Suprapubic skin (tissue), 4 donors: ENCODE measurements around the gene RMC1. TPM values are rescaled to one million over a fixed set of nuclear protein-coding genes. Genes with fewer than 3 reads are reported as not detected.

Experiments used
- DNase-seq, 2 donors: peaks; one replicate each; pipeline ENCODE4 v3.0.0-alpha.2; 2019; ENCODE audit warnings: low spot score in 2 of 2
- H3K27ac ChIP-seq: fragments of 200-600 bp; sonication (generic); one replicate; pipeline ENCODE4 v1.5.1; 2019
- H3K27me3 ChIP-seq: fragments of 200-600 bp; sonication (generic); one replicate; pipeline ENCODE4 v1.5.1; 2019
- H3K36me3 ChIP-seq: fragments of 200-600 bp; sonication (generic); one replicate; pipeline ENCODE4 v1.5.1; 2019
- H3K4me1 ChIP-seq: fragments of 200-600 bp; sonication (generic); one replicate; pipeline ENCODE4 v1.5.1; 2019
- H3K4me3 ChIP-seq: fragments of 200-600 bp; sonication (generic); one replicate; pipeline ENCODE4 v1.5.1; 2019; ENCODE audit warnings: mild to moderate bottlenecking
- H3K9me3 ChIP-seq: fragments of 200-600 bp; sonication (generic); one replicate; pipeline ENCODE4 v1.5.1; 2019
- EP300 ChIP-seq: sonication (generic); formaldehyde crosslinking; IDR thresholded peaks from one replicate; pipeline ENCODE4 v1.6.1; 2017; ENCODE audit warnings: antibody characterized with exemption
- POLR2A ChIP-seq, 2 donors: fragments of 450-650 bp; IDR thresholded peaks; one replicate each; pipeline ENCODE4 v1.6.1; 2017; ENCODE audit warnings: antibody characterized with exemption in 2 of 2, mild to moderate bottlenecking in 2 of 2, moderate library complexity in 2 of 2
- POLR2AphosphoS5 ChIP-seq, 3 donors: sonication (generic); formaldehyde crosslinking; IDR thresholded peaks; one replicate each; pipeline ENCODE4 v1.6.1; 2017; ENCODE audit warnings: antibody characterized with exemption in 3 of 3
- WGBS: methylation state at CpG from one replicate; pipeline ENCODE4 v1.1.5; 2018; 5-methylcytosine and 5-hydroxymethylcytosine counted together
- total RNA-seq, 4 donors: library from RNA; depleted of rRNA; stranded (reverse); fragments of >200 nt; gene quantifications; one replicate each; pipeline ENCODE4 v1.1.0, GENCODE V29; 2016
- TF ChIP-seq, protein P1 (sequence below), 2 donors: fragments of 200-600 bp in 1 of 2; fragments of 450-650 bp in 1 of 2; sonication (generic) in 1 of 2; IDR thresholded peaks; one replicate each; pipeline ENCODE4 v1.5.1; 2016 to 2019; ENCODE audit warnings: antibody characterized with exemption in 2 of 2, mild to moderate bottlenecking in 1 of 2, moderate library complexity in 1 of 2

Gene RMC1
- total RNA-seq, 4 donors from 2014 or later: 18.7 to 26.4 (median 23.0) TPM

DNA sequence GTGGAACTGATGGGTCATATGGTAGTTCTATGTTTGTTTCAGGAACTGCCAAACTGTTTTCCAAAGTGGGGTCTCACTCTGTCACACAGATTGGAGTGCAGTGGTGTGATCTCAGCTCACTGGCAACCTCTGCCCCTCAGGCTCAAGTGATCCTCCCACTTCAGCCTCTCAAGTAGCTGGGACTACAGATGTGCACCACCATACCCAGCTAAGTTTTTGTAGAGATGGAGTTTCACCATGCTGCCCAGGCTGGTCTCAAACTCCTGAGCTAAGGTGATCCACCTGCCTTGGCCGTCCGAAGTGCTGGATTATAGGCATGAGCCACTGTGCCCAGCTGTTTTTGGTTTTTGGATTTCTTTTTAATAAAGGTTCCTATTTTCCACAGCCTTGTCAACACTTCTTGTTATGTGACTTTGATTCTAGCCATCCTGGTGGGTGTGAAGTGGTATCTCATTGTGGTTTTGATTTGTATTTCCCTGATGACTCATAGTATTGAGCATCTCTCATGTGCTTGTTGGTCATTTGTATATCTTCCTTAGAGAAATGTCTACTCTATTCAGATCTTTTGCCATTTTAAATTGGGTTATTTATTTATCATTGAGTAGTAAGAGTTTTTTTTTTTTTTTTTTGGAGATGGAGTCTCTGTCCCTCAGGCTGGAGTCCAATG, 60.2 kb downstream of the RMC1 start:
- peaks cover 47% of the 10 kb centered on the region for H3K36me3 ChIP-seq
- WGBS: 96% methylated on average over 2 of the region's 2 CpGs

DNA sequence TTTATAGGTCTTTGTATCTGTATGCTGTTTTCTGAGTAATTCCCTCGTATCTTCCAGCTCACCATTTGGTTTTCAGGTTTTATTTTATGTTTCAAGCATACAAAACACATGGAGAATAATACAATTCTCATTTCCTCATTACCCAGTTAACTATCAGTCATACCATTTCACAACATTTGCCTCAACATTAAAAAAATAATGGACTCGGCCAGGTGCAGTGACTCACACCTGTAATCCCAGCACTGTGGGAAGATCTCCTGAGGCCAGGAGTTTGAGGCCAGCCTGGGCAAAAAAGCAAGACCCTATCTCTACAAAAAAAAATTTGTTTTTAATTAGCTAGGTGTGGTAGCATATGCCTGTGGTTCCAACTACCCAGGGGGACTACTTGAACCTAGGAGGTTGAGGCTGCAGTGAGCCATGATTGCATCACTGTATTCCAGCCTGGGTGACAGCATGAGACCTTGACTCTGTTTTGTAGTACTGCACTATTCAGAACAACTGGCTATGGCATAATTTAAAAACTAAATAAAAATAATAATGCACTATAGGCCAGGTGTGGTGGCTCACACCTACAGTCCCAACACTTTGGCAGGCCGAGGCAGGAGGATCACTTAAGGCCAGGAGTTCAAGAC, 62.7 kb downstream of the RMC1 start:
- Histone ChIP-seq H3K36me3 (peaks cover 46% of the 10 kb centered on the region), H3K9me3 (no peaks in the 10 kb centered on the region), H3K27me3 (no peaks in the 10 kb centered on the region), H3K4me1 (peaks cover 3% of the 10 kb centered on the region), H3K27ac (no peak overlapping the region), H3K4me3 (no peak overlapping the region)
- 73% methylated on average over 3 of the region's 3 CpGs for WGBS
- TF ChIP-seq EP300: no peak
- no peak for TF ChIP-seq POLR2AphosphoS5 (IDR thresholded peaks at IDR 0.05)
- DNase-seq: no peak

More for the DNA sequence above, 60.2 kb downstream of the RMC1 start:
- Histone ChIP-seq H3K27ac (no peak overlapping the region), H3K4me1 (peaks cover 1% of the 10 kb centered on the region), H3K27me3 (no peaks in the 10 kb centered on the region), H3K9me3 (no peaks in the 10 kb centered on the region), H3K4me3 (no peak overlapping the region)
- DNase-seq: no peak
- no peak for TF ChIP-seq POLR2A (IDR thresholded peaks at IDR 0.05)
- no peak for TF ChIP-seq EP300
- TF ChIP-seq, protein P1, sequence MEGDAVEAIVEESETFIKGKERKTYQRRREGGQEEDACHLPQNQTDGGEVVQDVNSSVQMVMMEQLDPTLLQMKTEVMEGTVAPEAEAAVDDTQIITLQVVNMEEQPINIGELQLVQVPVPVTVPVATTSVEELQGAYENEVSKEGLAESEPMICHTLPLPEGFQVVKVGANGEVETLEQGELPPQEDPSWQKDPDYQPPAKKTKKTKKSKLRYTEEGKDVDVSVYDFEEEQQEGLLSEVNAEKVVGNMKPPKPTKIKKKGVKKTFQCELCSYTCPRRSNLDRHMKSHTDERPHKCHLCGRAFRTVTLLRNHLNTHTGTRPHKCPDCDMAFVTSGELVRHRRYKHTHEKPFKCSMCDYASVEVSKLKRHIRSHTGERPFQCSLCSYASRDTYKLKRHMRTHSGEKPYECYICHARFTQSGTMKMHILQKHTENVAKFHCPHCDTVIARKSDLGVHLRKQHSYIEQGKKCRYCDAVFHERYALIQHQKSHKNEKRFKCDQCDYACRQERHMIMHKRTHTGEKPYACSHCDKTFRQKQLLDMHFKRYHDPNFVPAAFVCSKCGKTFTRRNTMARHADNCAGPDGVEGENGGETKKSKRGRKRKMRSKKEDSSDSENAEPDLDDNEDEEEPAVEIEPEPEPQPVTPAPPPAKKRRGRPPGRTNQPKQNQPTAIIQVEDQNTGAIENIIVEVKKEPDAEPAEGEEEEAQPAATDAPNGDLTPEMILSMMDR (IDR thresholded peaks at IDR 0.05): no peak
- TF ChIP-seq POLR2AphosphoS5 (IDR thresholded peaks at IDR 0.05): no peak

DNA sequence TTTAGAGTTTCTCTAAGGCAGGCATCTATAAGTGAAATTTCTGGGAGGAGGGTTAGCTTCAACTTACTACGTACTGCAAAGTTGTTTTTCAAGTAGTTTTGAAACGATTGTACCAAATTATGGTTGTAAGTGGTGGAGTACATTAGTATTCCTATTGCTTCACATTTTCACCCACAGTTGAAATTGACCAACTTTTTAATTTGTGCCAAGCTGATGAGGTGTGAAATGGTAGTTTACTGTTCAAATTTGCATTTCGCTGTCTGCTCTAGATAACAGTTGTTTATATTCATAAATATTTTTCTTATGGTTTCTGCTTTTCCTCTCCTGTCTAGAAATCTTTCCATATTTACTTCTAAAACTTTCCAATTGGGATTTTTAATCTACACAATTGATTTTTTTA, 64.4 kb downstream of the RMC1 start:
- TF ChIP-seq, protein P1 (IDR thresholded peaks at IDR 0.05): no peak
- TF ChIP-seq POLR2AphosphoS5 (IDR thresholded peaks at IDR 0.05) (no peak), POLR2A (IDR thresholded peaks at IDR 0.05) (no peak), EP300 (no peak)
- Histone ChIP-seq H3K36me3 (peaks cover 59% of the 10 kb centered on the region), H3K9me3 (no peaks in the 10 kb centered on the region), H3K27ac (no peak overlapping the region), H3K4me3 (no peak overlapping the region), H3K27me3 (no peaks in the 10 kb centered on the region), H3K4me1 (peaks cover 3% of the 10 kb centered on the region)
- no peak for DNase-seq
- 94% methylated on average over 3 of the region's 3 CpGs for WGBS

DNA sequence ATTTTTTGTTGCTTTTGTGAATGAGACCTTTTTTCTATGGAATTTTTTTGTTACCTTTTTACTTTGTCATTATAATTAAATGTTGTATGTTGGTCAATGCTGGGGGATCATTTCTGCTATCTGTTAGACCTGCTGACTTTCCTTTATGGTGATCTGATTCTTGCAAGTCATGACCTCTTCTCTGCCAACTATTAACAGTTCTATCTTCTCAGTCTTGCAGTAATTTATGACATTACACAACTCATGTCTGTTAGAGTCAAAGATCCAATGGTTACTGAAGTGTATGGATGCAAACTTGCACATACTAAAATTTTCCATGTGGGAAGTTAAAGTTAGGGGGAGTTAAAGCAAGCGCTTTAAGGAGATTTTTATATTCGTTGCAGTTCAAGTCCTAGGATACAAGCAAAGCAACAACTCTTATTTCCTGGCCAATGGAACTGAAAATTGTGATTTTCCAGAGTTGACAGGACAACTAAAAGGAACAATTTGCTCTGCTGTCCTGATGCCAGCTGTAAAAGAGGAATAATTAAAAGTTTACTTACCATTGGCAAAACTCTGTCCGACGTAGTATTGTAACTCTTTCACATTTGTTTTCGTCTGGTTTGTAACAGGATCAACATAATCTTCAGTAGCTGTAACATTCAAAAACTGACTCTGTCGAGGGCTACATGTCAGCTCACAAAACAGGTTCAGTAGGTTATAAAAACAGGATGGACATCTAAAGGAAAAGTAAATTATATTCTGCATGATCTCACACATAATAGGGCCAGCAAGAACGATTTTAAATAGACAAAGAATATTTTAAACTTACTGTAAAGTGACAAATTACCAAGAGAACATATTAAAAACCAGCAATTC, 65.2 kb downstream of the RMC1 start:
- Histone ChIP-seq H3K27me3 (no peaks in the 10 kb centered on the region), H3K4me3 (no peak overlapping the region), H3K27ac (no peak overlapping the region), H3K9me3 (no peaks in the 10 kb centered on the region), H3K4me1 (peaks cover 6% of the 10 kb centered on the region), H3K36me3 (peaks cover 56% of the 10 kb centered on the region)
- TF ChIP-seq, protein P1 (IDR thresholded peaks at IDR 0.05): no peak
- TF ChIP-seq POLR2AphosphoS5 (IDR thresholded peaks at IDR 0.05) (no peak), POLR2A (IDR thresholded peaks at IDR 0.05) (no peak), EP300 (no peak)
- DNase-seq: no peak
- 72% methylated on average over 7 of the region's 7 CpGs for WGBS

DNA sequence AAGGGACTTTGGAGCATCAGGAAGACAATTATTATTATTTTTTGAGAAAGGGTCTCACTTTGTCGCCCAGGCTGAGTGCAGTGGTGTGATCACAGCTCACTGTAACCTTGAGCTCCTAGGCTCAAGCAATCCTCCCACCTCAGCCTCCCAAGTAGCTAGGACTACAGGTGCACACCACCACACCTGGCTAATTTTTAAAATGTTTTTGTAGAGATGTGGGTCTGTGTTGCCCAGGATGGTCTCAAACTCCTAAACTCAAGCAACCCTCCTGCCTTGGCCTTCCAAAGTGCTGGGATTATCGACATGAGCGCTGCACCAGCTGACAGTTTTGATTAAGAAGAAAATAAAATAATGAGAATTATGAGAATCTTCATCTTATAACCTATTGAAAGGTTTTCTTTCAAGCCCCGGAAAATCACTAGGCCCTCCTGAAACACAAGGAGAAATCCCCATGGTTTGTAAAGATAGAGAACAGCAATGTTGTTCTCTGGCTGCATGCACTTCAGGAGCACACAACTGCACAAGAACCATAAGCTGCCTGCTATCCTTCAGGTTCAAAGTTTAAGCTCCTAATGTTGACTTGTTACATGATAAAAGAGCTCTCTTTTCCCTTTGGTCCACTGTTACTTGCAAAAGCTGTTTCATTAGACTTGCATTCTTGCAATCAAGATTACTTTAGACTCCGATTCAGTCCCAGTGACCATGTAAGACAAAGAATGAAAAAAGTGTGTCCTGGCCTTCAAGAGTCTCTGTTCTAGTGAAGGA, 66.2 kb downstream of the RMC1 start:
- Histone ChIP-seq H3K9me3 (no peaks in the 10 kb centered on the region), H3K27me3 (no peaks in the 10 kb centered on the region), H3K36me3 (peaks cover 56% of the 10 kb centered on the region), H3K27ac (no peak overlapping the region), H3K4me3 (no peak overlapping the region), H3K4me1 (peaks cover 15% of the 10 kb centered on the region)
- TF ChIP-seq POLR2AphosphoS5 (IDR thresholded peaks at IDR 0.05) (no peak), POLR2A (IDR thresholded peaks at IDR 0.05) (no peak), EP300 (no peak)
- TF ChIP-seq, protein P1 (IDR thresholded peaks at IDR 0.05): no peak
- DNase-seq: no peak
- WGBS: 99% methylated on average over 5 of the region's 5 CpGs
